Measurements from ENCODE around the gene FRMD3.

DNA sequence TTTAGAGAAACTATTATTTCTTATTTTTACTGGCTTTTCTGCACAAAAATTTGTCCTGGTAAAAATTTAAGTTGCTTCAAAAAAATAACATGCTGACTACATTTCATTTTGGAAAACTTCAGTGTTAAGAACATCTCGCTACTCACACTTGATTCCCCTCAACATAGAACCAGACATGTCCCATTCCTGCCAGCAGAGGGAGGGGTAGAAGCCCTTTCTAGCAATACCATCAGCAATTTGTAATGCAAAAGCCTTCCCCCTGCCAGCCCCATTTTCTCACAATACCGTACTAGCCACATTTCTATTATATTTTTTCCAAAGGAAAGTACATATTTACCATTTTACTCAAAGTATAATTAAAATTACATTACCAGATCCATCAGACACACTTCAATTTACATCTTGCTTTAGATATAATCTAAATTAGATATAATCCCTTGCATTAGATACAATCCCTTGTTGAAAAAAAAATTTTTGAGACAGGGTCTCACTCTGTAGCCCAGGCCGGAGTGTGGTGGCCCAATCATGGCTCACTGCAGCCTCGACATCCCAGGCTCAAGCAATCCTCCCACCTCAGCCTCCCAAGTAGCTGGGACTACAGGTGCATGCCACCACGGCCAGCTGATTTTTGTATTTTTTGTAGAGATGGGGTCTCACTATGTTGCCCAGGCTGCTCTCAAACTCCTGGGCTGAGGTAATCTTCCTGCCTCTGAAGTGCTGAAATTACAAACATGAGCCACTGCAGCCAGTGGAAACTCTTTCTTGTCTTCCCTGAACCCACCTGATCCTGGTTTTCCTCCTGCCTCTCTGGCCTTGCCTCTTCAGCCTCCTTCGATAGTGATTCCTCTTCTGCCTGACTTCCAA, 45.2 kb upstream of the FRMD3 start:
- no peak for TF ChIP-seq EZH2 (IDR thresholded peaks at IDR 0.05; ENCODE audit: low read depth)
- TF ChIP-seq, protein P1, sequence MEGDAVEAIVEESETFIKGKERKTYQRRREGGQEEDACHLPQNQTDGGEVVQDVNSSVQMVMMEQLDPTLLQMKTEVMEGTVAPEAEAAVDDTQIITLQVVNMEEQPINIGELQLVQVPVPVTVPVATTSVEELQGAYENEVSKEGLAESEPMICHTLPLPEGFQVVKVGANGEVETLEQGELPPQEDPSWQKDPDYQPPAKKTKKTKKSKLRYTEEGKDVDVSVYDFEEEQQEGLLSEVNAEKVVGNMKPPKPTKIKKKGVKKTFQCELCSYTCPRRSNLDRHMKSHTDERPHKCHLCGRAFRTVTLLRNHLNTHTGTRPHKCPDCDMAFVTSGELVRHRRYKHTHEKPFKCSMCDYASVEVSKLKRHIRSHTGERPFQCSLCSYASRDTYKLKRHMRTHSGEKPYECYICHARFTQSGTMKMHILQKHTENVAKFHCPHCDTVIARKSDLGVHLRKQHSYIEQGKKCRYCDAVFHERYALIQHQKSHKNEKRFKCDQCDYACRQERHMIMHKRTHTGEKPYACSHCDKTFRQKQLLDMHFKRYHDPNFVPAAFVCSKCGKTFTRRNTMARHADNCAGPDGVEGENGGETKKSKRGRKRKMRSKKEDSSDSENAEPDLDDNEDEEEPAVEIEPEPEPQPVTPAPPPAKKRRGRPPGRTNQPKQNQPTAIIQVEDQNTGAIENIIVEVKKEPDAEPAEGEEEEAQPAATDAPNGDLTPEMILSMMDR (conservative IDR thresholded peaks at IDR 0.05) = peak; percentile 74
